HFF-Myc (cell line): Measurements from ENCODE around the gene GNB1L.

Experiments
- DNase-seq: peaks from one replicate; pipeline ENCODE4 v3.0.0-alpha.2; 2011; ENCODE audit warnings: low read depth; ENCODE audit errors: extremely low read depth
- H3K4me3 ChIP-seq: replicated peaks from 2 replicates; pipeline ENCODE4 v1.5.1; 2011; ENCODE audit warnings: low read depth, mild to moderate bottlenecking, control low read depth, low read length
- TF ChIP-seq, protein P1 (sequence below): IDR thresholded peaks from 2 replicates; pipeline ENCODE4 v1.5.1; 2012; ENCODE audit warnings: mild to moderate bottlenecking, low read depth, low read length, control low read depth; ENCODE audit errors: missing control alignments

The GNB1L gene

GRCh38 chr22:19845054-19845722 is 9.5 kb downstream of the GNB1L start:
- TF ChIP-seq, protein P1, sequence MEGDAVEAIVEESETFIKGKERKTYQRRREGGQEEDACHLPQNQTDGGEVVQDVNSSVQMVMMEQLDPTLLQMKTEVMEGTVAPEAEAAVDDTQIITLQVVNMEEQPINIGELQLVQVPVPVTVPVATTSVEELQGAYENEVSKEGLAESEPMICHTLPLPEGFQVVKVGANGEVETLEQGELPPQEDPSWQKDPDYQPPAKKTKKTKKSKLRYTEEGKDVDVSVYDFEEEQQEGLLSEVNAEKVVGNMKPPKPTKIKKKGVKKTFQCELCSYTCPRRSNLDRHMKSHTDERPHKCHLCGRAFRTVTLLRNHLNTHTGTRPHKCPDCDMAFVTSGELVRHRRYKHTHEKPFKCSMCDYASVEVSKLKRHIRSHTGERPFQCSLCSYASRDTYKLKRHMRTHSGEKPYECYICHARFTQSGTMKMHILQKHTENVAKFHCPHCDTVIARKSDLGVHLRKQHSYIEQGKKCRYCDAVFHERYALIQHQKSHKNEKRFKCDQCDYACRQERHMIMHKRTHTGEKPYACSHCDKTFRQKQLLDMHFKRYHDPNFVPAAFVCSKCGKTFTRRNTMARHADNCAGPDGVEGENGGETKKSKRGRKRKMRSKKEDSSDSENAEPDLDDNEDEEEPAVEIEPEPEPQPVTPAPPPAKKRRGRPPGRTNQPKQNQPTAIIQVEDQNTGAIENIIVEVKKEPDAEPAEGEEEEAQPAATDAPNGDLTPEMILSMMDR: no peak
- DNase-seq: no peak
- no peak overlapping the region for H3K4me3 ChIP-seq

DNA sequence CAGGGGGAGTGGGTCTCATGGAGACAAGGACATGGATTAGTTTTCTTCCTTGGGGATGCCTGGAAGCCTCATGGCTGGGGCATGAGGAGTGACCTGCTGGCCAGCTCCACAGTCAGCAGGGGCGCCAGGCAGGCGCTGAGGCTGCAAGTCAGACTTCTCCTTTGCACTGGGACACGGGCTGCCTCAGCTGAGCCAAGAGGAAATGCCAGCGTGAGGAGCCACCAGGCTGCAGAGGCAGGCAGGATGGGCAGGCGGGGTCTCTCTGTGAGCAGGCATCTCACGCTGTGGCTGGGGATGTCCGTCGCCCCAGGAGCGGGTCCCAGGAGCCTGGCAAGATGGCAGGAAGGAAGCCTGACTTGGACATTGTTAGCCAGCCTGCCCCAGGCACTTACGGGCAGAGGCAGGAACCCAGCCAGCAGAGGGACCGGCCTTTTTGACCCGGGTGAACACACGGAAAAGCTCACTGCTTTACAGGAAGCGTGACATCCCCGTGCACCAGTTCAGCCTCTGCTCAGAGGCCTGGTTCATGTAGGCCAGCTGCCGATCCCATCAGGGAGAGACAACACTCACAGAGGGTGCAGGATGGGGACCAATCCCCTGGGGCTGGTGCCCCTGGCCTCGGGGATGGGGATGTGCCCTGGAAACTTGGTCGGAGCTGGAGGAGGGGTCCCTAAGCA is 10.2 kb downstream of the GNB1L start:
- DNase-seq: no peak
- TF ChIP-seq, protein P1: no peak
- no peak overlapping the region for H3K4me3 ChIP-seq

DNA sequence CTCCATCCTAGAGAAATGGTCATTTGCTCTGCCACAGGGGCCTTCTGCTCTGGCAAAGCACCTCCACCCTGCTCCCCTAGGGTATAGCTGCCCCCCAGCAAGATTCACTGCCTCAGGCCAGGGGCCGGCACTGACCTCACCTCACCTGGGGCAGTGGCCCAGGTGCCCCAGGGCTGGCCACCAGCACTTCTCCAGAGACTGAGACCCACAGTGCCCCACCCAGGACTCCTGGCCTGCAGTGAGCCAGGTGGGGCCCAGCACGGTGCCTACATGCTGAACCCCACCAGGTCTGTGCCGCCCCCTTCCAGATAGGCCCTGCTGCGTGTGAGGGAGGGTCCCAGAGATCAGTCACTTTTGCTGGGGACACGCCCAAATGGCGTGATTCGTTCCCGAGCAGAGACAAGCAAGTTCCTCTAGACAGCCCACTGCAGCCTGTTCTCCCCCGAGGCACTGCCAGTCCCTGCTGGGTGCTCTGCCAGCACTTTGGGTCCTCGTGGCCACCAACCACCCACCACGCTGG is 10.8 kb downstream of the GNB1L start:
- no peak overlapping the region for H3K4me3 ChIP-seq
- DNase-seq: no peak
- TF ChIP-seq, protein P1: no peak

GRCh38 chr22:19843107-19843856 is 11.4 kb downstream of the GNB1L start:
- TF ChIP-seq, protein P1: no peak
- H3K4me3 ChIP-seq: no peak overlapping the region
- no peak for DNase-seq

DNA sequence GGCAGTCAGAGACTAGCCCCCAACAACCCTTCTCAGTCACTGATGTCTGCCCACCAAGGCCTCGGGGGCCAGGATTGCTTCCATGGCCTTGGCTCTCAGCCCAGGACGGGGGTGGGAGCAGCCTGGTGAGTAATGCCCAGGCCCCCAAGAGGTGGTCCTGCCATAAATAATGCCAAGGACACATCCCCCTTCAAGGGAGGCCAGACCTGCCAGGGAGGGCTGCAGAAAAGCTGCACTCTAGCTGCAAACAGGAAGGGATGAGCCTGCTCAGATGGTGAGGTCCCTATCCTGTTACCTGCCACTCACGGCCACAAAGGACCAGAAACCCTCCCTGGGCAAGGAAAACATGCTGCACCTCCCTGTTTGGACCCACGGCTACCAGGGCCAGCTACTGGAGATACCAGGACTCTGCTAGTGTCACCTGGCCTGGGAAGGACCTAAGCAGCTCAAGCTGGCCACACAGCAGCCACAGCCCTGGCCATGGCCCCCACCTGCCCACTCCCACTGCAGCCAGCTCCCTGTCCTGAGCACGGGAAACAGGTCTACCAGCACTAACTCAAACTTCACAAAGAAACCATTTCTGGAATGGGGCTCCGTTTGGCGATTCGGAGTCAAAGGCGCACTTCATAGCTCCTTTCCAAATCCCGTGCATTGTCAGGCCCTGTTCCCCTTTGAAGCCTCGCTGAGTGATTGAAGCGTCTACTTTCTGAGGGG is 12.1 kb downstream of the GNB1L start:
- H3K4me3 ChIP-seq: no peak overlapping the region
- DNase-seq: no peak
- TF ChIP-seq, protein P1: no peak

DNA sequence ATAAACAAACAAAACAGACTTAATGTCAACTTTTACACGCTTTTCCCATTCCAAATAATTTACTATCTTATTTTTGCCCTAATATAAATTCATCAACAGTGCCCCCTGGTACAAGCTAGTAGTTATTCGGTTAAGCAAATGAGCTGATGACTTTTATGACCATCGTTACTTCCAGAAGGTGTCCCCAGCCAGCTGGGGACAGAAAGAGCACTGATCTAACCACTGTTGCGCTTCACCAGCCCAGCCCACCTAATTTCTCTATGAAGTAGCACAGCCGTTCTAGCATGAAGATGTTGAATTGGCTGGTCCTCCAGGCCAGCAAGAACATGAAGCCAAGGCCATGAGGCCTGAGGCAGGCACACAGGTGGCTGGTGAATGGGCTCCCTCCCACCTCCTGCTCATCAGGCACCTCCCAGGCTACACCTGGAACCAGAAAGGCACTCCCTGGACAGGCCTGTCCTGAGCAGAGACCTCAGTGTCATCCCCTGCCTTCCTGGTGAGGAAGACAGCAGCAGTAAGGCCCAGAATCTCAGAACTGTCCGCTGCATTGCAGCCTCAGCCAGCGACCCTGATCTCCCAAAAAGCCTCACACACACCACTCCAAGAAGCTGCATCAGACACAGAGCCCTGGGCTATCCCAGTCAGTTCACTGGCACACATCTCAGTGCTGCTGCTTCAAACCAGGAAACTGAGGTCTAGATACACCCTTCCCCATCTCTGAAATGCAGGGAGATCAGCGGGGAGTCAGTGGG is 12.9 kb downstream of the GNB1L start:
- no peak for DNase-seq
- H3K4me3 ChIP-seq: no peak overlapping the region
- TF ChIP-seq, protein P1: no peak
